NK-92 (cell line): ENCODE results near the gene FAT4.

Experiments
- DNase-seq: peaks from one replicate; lab custom pipeline; 2025; ENCODE audit not compliant: unreplicated experiment; lab: John Stamatoyannopoulos, UW

FAT4 gene, protein sequence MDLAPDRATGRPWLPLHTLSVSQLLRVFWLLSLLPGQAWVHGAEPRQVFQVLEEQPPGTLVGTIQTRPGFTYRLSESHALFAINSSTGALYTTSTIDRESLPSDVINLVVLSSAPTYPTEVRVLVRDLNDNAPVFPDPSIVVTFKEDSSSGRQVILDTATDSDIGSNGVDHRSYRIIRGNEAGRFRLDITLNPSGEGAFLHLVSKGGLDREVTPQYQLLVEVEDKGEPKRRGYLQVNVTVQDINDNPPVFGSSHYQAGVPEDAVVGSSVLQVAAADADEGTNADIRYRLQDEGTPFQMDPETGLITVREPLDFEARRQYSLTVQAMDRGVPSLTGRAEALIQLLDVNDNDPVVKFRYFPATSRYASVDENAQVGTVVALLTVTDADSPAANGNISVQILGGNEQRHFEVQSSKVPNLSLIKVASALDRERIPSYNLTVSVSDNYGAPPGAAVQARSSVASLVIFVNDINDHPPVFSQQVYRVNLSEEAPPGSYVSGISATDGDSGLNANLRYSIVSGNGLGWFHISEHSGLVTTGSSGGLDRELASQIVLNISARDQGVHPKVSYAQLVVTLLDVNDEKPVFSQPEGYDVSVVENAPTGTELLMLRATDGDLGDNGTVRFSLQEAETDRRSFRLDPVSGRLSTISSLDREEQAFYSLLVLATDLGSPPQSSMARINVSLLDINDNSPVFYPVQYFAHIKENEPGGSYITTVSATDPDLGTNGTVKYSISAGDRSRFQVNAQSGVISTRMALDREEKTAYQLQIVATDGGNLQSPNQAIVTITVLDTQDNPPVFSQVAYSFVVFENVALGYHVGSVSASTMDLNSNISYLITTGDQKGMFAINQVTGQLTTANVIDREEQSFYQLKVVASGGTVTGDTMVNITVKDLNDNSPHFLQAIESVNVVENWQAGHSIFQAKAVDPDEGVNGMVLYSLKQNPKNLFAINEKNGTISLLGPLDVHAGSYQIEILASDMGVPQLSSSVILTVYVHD (N-terminal part only)

DNA sequence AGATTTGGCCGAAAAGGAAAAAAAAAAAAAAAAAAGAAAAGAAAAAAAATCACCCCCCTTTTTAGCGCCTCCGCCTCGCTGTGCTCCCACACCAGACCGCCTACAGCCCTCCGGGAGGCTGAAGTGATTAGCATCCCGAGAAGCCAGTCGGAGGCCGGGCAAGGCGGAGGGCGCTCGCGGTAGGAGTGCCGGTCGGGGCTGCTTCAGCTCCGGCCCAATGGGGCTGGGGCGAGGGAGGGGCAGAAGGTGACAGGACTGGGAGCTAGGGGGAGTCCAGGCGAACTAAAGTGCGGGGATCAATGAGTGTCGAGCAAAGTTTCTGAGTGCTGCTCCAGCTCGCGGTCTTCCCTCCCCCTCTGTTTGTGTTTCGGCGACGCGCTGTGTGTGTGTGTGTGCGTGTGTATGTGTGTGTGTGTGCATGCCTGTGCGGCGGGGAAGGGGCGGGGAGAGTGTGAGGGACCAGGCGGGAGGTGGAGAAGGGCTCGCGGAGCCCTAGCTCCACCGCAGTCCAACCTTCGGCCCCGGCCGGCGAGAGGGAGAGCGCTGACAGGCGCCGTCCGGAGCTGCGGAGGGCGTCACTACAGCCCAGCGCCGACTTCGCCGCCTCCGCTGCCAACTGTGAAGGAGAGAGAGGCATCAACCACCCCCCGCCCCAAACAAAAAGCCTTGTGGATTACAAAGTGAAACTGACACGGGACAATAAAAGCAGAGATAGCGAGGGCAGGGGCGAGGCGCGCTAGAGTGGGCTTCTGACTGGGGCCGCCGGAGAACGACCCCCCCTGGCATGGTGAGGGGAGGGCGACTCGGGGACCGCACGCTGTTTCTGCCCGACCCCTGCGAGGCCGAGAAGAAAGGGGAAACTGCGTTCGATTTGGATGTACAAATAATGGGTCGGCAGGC lies at the start of gene FAT4:
Gene FAT4 (plus strand): TSS at position 280 of the 900 bp plus-strand sequence. CDS start 1,457 bp downstream, outside the sequence.
- no peak for DNase-seq

DNA sequence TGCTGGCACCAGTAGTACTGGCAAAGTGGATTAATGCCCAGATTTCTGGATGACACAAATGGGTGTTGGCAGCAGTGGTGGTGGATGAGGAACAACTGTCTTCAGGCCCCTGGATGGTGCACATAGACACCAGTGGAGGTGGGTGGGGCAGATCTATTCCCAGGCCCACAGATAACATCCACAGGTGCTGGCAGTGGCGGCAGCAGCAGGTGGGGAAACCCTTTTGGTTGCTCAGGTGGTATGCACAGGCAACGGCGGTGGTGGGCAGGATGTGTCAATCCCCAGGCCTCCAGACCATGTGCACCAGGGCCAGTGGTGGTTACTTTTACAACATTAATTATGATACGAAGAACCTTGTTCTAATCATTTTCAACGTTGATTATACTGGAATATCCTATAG lies 48.9 kb upstream of the FAT4 start:
- DNase-seq = no peak

DNA sequence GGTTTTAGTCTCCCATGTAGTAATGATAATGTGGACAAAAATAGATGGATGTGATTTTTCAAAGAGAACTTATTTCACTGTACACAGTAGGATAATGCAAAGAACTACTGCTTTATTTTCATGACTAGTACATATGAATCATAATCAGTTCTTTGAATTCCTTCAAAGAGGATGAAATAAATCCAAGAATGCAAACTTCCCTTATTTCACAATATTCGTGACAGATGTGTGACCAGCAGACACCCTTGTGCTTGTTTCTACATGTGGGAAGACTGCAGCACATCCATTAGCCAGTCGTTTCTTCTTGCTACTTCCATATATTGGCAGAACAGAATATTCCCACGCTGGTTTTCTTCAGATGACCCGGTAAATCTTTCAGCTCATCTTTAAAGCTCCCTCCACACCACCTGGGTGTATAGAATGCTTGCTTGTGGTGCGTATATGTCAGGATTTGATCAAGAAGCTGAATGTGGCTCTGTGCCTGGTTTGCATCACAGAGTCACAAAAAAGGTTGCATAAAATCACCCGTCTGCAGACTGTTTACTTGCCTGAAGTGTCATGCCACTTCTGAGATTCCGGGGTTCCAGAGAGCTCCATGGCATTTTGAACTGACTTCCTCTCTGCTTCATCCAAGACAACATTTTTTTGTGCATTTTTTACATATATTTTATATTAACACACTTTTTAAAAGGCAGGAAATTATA lies 47.7 kb upstream of the FAT4 start:
- no peak for DNase-seq

DNA sequence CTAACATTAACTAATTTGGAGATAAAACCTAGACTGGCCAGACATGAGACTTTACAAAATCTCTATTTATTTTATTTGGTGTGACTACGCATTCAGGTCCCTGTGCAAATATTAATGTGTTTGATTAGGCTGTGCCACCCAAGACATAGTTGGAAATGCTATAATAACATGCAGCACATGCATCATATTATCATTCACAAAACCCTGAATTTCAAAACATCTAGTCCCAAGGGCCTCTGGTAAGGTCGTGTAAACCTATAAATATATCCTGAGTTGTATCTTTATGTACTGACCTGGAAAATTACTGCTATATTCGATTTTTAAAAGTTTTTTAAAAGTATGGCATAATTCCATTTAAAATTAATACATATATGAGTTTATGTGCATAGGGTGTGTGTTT lies 47.1 kb upstream of the FAT4 start:
- DNase-seq = no peak

DNA sequence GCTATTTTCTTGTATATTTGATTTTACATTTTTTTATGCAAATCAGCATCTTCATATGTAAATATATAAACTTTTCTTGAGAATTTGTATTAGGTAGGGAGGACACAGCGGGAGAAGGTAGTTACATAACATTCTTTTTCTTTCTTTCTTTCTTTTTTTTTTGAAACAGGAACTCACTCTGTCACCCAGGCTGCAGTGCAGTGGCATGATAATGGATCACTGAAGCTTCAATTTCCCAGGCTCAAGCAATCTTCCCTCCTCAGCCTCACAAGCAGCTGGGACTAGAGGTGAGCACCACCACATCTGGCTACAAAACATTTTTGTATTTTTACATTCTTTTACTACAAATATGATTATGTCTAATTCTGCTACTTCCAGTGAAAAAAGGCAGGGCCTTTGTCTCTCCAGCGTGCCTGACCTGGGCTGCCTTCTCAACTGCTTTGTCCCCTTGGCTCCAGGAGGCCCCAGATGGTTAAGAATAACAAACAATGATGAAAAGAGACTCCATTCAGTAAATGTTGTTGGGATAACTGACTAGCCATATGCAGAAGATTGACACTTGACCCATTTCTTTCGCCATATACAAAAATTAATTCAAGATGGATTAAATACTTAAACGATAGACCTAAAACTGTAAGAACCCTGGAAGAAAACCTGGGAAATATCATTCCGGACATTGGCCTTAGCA lies 46.5 kb upstream of the FAT4 start:
- DNase-seq = no peak

DNA sequence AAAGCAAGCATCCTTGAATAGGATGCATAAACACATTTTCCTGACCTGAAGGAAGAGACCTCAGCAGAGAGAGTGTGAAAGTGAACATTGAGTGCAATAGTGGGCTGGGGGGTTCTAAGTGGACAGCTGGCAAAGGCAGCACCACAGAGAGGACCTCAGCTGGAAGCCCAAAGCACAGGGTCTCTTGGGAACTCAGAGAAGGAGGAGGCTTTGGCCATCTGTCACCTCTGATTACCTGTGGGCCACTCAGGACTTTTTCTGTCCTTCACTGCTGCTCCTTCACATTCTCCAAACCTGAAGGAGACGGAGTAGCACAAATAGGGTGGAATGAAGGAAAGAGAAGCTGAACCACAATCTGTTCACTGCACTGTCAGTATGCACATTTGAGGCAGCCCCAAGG lies 37.9 kb upstream of the FAT4 start:
- no peak for DNase-seq

DNA sequence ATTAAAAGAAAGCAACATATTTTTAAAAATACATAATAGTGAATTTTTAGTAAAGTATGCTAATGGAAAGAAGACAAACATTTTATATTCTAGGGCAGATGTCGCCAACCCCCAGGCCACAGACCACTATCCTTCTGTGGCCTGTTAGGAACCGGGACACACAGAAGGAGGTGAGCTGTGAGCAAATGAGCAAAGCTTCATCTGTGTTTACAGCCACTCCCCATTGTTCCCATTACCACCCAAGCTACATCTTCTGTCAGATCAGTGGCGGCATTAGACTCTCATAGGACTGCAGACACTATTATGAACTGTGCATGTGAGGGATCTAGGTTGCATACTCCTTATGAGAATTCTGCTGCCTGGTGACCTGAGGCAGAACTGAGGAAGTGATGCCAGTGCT lies 37.0 kb upstream of the FAT4 start:
- no peak for DNase-seq

DNA sequence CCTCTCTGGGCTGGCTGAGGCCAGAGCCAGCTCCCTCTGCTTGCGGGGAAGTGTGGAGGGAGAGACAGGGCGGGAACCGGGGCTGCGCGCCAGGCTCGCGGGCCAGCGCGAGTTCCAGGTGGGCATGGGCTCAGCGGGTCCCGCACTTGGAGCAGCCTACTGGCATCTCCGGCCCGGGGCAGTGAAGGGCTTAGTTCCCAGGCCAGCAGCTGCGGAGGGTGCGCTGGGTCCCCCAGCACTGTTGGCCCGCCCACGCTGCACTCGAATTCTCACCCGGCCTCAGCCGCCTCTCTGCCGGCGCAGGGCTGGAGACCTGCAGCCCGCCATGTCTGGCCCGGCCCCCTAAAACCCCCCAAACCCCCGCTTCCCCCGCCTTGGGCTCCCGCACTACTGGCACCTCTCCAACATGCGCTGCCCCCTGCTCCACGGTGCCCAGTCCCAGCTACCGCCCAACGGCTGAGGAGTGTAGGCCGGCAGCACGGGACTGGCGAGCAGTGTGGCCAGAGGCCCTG lies 33.8 kb upstream of the FAT4 start:
- DNase-seq = no peak

DNA sequence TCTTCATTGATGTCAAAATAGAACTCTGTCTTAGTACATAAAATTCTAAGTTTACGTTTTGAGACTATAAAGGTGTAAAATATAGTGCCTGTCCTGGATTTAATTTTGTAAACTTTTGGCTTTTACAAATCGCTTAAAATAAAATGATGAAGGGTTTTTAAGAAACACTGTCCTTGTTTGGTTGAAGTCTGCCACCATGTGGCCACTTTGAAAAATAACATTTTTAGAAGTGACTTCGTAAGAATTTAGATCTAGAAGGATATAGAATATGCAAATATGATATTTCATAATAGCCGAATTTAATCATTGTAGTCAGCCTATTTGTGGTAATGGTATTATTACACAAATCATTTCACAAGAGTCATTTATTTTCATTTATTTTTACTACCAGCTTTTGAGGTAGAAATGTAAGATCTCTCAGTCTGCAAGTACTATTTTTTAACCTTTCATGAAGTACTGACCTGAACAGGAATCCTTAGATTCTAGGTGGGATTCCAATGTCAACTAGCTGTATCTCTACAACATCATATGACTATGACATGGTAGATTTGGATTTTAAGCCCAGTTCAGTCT lies 31.0 kb upstream of the FAT4 start:
- DNase-seq = no peak

DNA sequence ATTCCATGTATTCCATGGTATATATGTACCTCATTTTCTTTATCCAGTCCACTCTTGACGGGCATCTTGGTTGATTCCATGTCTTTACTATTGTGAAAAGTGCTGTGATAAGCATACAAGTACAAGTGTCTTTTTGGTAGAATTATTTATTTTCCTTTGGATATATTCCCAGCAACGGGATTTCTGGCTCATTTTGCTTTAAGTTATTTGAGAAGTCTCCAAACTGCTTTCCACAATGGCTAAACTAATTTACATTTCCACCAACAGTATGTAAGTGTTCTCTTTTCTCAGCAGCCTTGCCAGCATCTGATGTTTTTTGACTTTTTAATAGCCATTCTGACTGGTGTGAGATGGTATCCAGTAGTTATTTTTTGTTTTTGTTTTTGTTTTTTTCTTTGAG lies 17.6 kb upstream of the FAT4 start:
- no peak for DNase-seq

DNA sequence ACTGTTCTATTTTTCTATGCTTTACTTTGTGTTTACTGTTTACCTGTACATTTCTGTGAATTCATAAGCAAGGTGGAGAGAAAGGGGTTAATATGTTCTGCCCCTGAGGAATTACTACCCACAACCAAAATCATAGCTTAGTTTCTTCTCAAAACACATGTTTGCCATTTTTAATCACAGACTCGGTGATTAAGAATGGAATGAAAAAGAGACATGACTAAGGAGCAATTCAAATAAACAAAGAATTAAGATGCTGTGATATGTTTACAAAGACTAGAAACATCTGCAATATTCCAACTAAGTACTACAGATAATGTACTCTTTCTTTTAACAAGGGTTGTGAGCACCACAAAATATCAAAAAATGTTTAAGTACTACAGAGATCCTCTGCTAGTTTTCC lies 11.7 kb upstream of the FAT4 start:
- no peak for DNase-seq

DNA sequence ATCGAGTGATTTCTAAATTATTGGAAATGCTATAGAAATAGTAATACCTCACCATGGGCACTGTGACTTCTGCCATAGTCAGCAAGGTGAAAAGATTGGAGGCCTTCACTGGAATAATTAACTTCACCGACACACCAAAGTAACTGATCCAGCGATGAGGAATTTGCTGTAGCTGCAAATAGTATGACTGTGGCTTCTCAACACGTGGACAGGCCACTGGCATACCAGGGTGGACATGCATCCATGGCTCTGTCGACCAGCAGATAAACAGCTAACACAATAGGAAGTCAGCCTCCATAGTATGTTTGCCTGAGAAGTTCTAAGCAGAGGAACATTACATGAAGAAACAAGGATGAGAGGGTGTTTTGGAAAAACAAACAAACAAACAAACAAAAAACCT lies 10.9 kb upstream of the FAT4 start:
- no peak for DNase-seq

DNA sequence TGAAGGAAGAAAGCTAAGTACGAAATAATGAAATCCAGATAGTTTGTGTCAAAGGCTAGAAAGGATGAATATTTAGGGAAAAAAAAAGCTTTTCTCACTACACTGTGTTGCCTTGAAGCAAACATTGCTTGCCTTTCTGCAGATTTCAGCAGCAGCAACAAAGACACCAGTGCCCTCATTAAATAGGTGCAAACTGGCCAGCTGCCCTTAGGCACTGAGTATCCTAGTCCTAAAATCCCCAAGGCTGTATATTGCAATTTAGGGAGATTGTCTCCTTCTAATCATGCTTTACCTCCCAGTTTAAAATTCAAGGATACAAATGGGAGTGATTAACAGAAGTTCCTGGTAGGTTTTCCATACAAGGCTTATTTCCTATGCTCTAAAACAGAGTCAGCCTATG lies 8.6 kb upstream of the FAT4 start:
- DNase-seq = no peak

DNA sequence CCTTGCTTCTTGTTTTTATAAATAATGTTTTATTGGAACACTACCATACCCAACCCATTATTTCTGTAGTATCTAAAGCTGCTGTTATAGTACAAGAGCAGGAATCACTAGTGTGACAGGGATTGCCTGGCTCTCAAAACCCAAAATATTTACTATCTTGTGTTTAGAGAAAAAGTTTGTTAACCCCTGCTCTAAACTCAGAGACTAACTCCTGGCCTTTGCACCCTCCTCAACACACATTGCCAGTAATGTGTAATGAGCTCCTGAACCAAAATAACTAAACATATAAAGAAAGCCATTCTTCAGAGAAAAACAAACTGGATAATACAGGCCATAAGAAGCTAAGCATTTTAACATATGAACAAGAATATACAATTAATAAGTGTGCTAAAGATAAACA lies 8.2 kb upstream of the FAT4 start:
- no peak for DNase-seq

DNA sequence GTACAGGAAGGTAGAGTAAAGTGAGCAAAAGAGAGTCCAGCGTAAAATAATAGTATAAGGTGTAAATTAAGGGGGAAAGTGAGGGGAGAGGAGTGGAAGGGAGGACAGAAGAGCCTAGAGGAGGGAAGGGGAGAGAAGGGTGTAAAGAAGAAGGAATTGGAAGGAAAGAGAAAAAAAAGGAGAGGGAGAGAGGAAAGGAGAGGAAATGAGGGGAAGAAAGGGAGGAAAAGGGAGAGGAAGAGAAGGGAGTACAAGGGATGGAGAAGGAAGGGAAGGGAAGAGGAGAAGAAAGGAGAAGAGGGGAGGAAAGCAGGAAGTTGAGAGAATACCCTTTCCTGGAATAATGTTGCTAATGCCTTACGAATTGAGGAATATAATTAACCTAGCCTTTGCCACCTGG lies 3.3 kb upstream of the FAT4 start:
- no peak for DNase-seq

DNA sequence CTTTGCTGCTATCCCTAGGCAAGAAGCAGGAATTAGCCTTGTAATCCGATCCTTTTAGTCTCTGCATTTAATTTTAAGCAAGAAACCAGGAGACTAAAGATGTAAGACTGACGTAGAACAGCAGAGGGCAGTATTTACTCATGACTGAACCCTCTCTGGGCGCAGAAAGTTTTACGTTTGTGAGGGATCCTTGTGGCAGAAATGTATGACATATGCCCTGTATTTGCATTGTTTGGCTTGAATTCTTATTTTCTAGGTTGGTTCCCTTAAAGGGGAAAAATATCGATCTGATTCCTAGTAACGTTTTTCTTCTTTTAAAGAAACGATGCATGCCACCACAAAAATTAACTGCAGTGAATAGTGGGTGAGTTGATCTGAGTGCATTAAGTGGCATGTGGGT lies 1.3 kb upstream of the FAT4 start:
- no peak for DNase-seq

DNA sequence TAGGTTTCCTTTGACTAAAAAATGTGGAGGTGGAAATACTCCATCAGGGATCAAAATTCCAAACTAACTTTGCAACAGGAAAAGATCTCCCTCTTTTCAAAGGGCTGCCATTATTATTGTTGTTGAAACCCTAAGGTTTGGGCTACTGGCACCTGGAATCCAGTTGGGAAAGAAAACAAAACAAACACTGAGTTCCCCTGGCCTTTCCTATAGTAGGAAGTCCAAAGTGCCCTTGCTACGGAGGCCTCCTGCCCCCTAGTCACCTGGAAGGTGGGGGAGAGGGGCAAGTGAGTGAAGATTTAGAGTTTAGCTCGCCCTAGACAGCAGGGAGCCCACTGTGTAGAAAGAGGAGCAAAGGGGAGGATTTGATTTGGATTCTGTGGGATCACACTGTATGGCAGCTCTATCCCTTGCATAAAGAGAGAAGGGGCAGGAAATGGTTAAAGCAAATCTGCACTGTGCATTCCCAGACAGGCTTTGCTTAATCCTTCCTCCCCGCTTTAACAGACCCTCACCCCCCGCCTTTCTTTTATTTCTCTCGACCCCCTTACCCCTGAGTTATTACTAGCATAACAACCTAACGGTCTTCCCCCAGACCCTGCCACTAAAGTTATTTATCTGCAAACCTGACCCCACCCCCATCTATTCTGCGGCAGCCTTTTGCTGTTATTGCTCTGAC lies 627 bp upstream of the FAT4 start:
- DNase-seq = no peak

DNA sequence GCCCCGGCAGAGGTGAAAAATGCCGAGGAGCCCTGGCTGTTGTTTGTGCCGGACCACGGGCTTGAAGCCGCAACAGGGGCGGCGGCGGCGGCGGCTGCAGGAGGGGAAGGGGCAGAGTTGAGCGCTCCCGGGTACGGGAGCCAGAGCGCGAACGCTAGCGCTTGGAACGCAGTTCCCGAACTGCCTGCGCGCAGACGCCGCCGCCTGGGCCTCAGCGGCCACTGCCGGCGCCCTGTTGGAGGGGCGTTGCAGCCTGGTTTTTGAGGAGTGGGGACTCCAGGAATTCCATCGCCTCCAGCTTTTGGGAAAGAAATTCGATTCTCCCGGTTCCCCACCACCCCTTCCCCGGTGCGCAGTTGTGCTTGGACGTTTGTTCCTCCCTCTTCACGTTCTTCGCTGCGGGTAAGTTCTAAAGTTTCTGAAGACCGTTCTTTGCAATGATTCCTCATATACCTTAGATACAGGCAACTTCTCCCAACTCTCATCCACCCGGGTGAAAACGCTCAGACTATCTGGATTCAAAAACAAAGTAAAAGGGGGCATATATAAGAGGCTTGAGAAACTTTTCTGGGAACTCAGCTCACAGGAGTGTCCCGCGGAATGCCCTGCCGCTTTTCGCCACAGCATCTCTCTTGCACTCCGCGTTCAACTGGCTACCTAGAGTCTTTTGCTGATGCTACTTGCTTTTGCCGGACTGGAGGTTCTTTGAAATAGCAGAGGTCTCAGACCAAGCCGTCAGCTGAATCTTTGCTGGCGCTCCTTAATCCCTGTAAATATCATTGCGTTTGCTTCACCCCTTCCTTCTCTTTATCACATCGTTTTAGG lies 1.0 kb downstream of the FAT4 start:
- DNase-seq = no peak
